HEK293 (cell line): ENCODE measurements around the gene MLLT3.

Experiments used
- CTCF ChIA-PET: fragments of 350-600 bp; formaldehyde crosslinking; extraction: SDS; loops from one replicate; lab custom pipeline; 2021; ENCODE audit warnings: antibody characterized with exemption; lab: Yijun Ruan, JAX
- POLR2A ChIA-PET: fragments of 300-600 bp; formaldehyde crosslinking; extraction: SDS; loops from one replicate; lab custom pipeline; 2020; ENCODE audit warnings: antibody characterized with exemption, inconsistent platforms; lab: Yijun Ruan, JAX
- H3K27ac ChIP-seq: fragments of 200-500 bp; sonication (Bioruptor generic); 2 replicates; pipeline ENCODE4 v1.5.1; 2014; ENCODE audit warnings: low read depth, low read length, control low read depth, inconsistent platforms; ENCODE audit errors: extremely low read depth
- H3K36me3 ChIP-seq, 2 experiments: fragments of 200-500 bp in 1 of 2; sonication (Bioruptor generic) in 1 of 2; 1 replicate in 1 of 2; 2 replicates in 1 of 2; pipeline ENCODE4 v1.5.1; 2014 to 2017; ENCODE audit warnings: inconsistent platforms in 2 of 2, low read length in 2 of 2; ENCODE audit not compliant: control insufficient read depth in 2 of 2, insufficient read depth in 1 of 2
- H3K4me1 ChIP-seq: fragments of 200-500 bp; sonication (Bioruptor generic); 2 replicates; pipeline ENCODE4 v1.5.1; 2014; ENCODE audit warnings: mild to moderate bottlenecking, low read length, inconsistent platforms; ENCODE audit not compliant: control insufficient read depth, insufficient read depth
- H3K4me3 ChIP-seq: 2 replicates; pipeline ENCODE4 v1.5.1; 2011; ENCODE audit warnings: low read depth, mild to moderate bottlenecking, control low read depth, low read length, moderate library complexity
- H3K9me3 ChIP-seq: fragments of 200-500 bp; sonication (Bioruptor generic); 2 replicates; pipeline ENCODE4 v1.5.1; 2014; ENCODE audit warnings: low read depth, low read length, inconsistent platforms; ENCODE audit not compliant: control insufficient read depth, insufficient read depth
- FEZF1 ChIP-seq: fragments of 450-650 bp; formaldehyde crosslinking; IDR thresholded peaks from 2 replicates; pipeline ENCODE4 v1.5.1; 2016; ENCODE audit warnings: missing biosample characterization, missing genetic modification characterization
- IKZF3 ChIP-seq: fragments of 450-650 bp; IDR thresholded peaks from 2 replicates; pipeline ENCODE4 v1.5.0; 2018; ENCODE audit warnings: missing biosample characterization, mild to moderate bottlenecking, missing genetic modification characterization, moderate library complexity
- MEIS1 ChIP-seq: sonication (generic); formaldehyde crosslinking; IDR thresholded peaks from 2 replicates; pipeline ENCODE4 v1.8.1; 2022; ENCODE audit warnings: missing genetic modification reagents, mild to moderate bottlenecking, borderline replicate concordance
- PRDM4 ChIP-seq: fragments of 450-650 bp; formaldehyde crosslinking; IDR thresholded peaks from 2 replicates; pipeline ENCODE4 v1.5.1; 2017; ENCODE audit warnings: missing biosample characterization, missing genetic modification characterization
- ZBTB26 ChIP-seq: fragments of 450-650 bp; formaldehyde crosslinking; optimal IDR thresholded peaks from 2 replicates; pipeline ENCODE3; 2016; ENCODE audit warnings: missing biosample characterization, mild to moderate bottlenecking, missing genetic modification characterization
- ZNF112 ChIP-seq: fragments of 450-650 bp; formaldehyde crosslinking; IDR thresholded peaks from 2 replicates; pipeline ENCODE4 v1.5.0; 2017; ENCODE audit warnings: missing biosample characterization, missing genetic modification characterization
- ZNF140 ChIP-seq: fragments of 450-650 bp; formaldehyde crosslinking; IDR thresholded peaks from 2 replicates; pipeline ENCODE4 v1.5.1; 2016; ENCODE audit warnings: missing biosample characterization, missing genetic modification characterization
- ZNF366 ChIP-seq: fragments of 450-650 bp; formaldehyde crosslinking; conservative IDR thresholded peaks from 2 replicates; pipeline ENCODE4 v1.5.1; 2016; ENCODE audit warnings: missing biosample characterization, missing genetic modification characterization
- ZNF473 ChIP-seq: fragments of 450-650 bp; formaldehyde crosslinking; IDR thresholded peaks from 2 replicates; pipeline ENCODE4 v1.5.1; 2017; ENCODE audit warnings: missing biosample characterization, missing genetic modification characterization
- ZNF549 ChIP-seq: fragments of 450-650 bp; IDR thresholded peaks from 2 replicates; pipeline ENCODE4 v1.5.1; 2018; ENCODE audit warnings: missing biosample characterization, missing genetic modification characterization, mild to moderate bottlenecking, inconsistent platforms, moderate library complexity
- ZNF560 ChIP-seq: fragments of 450-650 bp; formaldehyde crosslinking; IDR thresholded peaks from 2 replicates; pipeline ENCODE4 v1.5.1; 2017; ENCODE audit warnings: missing biosample characterization, missing genetic modification characterization, borderline replicate concordance
- ZNF639 ChIP-seq: fragments of 450-650 bp; formaldehyde crosslinking; IDR thresholded peaks from 2 replicates; pipeline ENCODE4 v1.5.1; 2016; ENCODE audit warnings: missing biosample characterization, missing genetic modification characterization
- ZNF660 ChIP-seq: fragments of 450-650 bp; IDR thresholded peaks from 2 replicates; pipeline ENCODE4 v1.5.1; 2018; ENCODE audit warnings: missing biosample characterization, mild to moderate bottlenecking, missing genetic modification characterization
- ZNF777 ChIP-seq: fragments of 450-650 bp; formaldehyde crosslinking; IDR thresholded peaks from 2 replicates; pipeline ENCODE4 v1.5.1; 2017; ENCODE audit warnings: missing biosample characterization, missing genetic modification characterization, borderline replicate concordance
- TF ChIP-seq, protein P1 (sequence below): fragments of 450-650 bp; formaldehyde crosslinking; IDR thresholded peaks from 2 replicates; pipeline ENCODE4 v1.5.1; 2016; ENCODE audit warnings: missing biosample characterization, missing genetic modification characterization
- TF ChIP-seq, protein P2 (sequence below): fragments of 450-650 bp; formaldehyde crosslinking; IDR thresholded peaks from 2 replicates; pipeline ENCODE4 v1.5.1; 2016; ENCODE audit warnings: missing biosample characterization, missing genetic modification characterization
- TF ChIP-seq, protein P3 (sequence below): fragments of 450-650 bp; formaldehyde crosslinking; IDR thresholded peaks from 2 replicates; pipeline ENCODE4 v1.5.1; 2016; ENCODE audit warnings: missing biosample characterization, missing genetic modification characterization, borderline replicate concordance

Gene MLLT3

GRCh38 chr9:20303066-20303465, 319.2 kb downstream of the MLLT3 start:
- H3K36me3 ChIP-seq: no peaks in the 10 kb centered on the region
- no peak overlapping the region for H3K27ac ChIP-seq
- POLR2A ChIA-PET: no interaction called here
- TF ChIP-seq MEIS1 (no peak), PRDM4 (no peak), ZNF639 (tag by site-specific recombination) (no peak), ZNF140 (tag by site-specific recombination) (no peak)
- TF ChIP-seq, all 188 proteins: peak for 0
- Histone ChIP-seq H3K4me3 (no peak overlapping the region), H3K9me3 (no peaks in the 10 kb centered on the region), H3K4me1 (no peaks in the 10 kb centered on the region)
- CTCF ChIA-PET: no interaction called here

GRCh38 chr9:20302197-20302596, 320.1 kb downstream of the MLLT3 start:
- Histone ChIP-seq H3K4me3 (no peak overlapping the region), H3K27ac (no peak overlapping the region), H3K4me1 (no peaks in the 10 kb centered on the region), H3K36me3 (no peaks in the 10 kb centered on the region), H3K9me3 (no peaks in the 10 kb centered on the region)
- ChIA-PET CTCF (no interaction called here), POLR2A (no interaction called here)
- TF ChIP-seq IKZF3: no peak
- TF ChIP-seq FEZF1 (tag by site-specific recombination): no peak
- TF ChIP-seq, protein P1, sequence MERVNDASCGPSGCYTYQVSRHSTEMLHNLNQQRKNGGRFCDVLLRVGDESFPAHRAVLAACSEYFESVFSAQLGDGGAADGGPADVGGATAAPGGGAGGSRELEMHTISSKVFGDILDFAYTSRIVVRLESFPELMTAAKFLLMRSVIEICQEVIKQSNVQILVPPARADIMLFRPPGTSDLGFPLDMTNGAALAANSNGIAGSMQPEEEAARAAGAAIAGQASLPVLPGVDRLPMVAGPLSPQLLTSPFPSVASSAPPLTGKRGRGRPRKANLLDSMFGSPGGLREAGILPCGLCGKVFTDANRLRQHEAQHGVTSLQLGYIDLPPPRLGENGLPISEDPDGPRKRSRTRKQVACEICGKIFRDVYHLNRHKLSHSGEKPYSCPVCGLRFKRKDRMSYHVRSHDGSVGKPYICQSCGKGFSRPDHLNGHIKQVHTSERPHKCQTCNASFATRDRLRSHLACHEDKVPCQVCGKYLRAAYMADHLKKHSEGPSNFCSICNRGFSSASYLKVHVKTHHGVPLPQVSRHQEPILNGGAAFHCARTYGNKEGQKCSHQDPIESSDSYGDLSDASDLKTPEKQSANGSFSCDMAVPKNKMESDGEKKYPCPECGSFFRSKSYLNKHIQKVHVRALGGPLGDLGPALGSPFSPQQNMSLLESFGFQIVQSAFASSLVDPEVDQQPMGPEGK: no peak

DNA sequence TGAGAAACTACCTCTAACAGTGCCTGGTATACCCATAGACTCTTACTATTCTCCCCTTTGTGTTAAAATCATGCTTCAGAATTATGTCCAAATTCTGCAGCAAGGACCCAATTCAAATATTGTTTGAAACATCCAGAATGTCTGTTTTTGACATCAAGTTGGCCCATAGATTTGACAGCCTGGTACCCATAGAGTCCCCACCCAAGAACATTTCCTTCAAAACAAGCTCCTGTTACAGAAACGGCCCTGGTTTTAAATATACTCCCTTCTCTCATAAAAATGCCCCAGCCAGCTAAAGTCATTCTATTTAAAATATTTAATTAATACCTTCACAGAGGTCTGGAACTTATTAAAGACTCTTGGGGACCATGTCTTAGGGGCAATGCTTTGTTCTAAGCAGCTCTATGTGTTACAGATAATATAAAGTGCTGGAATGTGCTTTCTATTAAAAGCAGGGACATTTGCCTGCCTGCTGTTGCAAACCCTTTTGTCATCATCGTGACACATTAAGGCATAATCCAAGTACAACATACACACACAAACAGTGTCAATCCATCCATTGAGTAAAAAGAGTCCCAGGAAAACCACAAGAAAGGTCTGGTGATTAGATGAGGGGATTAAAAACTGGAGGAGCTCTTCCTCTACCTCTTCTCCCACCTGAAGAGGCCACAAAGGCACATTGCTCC, 321.7 kb downstream of the MLLT3 start:
- H3K4me1 ChIP-seq: no peaks in the 10 kb centered on the region
- ChIA-PET CTCF (interaction anchor here (0.6 to 0.7 kb wide), 5 partner anchors 22 to 1086 kb away, joined by 3 read pairs; no protein-coding TSS in a partner anchor), POLR2A (no interaction called here)
- H3K9me3 ChIP-seq: no peaks in the 10 kb centered on the region
- no peaks in the 10 kb centered on the region for H3K36me3 ChIP-seq
- H3K27ac ChIP-seq: no peak overlapping the region
- no peak overlapping the region for H3K4me3 ChIP-seq
- TF ChIP-seq ZNF112 (tag by site-specific recombination): no peak
- TF ChIP-seq ZNF473 (tag by site-specific recombination): no peak
- TF ChIP-seq, protein P2, sequence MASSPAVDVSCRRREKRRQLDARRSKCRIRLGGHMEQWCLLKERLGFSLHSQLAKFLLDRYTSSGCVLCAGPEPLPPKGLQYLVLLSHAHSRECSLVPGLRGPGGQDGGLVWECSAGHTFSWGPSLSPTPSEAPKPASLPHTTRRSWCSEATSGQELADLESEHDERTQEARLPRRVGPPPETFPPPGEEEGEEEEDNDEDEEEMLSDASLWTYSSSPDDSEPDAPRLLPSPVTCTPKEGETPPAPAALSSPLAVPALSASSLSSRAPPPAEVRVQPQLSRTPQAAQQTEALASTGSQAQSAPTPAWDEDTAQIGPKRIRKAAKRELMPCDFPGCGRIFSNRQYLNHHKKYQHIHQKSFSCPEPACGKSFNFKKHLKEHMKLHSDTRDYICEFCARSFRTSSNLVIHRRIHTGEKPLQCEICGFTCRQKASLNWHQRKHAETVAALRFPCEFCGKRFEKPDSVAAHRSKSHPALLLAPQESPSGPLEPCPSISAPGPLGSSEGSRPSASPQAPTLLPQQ (tag by site-specific recombination): no peak
- TF ChIP-seq, protein P3, sequence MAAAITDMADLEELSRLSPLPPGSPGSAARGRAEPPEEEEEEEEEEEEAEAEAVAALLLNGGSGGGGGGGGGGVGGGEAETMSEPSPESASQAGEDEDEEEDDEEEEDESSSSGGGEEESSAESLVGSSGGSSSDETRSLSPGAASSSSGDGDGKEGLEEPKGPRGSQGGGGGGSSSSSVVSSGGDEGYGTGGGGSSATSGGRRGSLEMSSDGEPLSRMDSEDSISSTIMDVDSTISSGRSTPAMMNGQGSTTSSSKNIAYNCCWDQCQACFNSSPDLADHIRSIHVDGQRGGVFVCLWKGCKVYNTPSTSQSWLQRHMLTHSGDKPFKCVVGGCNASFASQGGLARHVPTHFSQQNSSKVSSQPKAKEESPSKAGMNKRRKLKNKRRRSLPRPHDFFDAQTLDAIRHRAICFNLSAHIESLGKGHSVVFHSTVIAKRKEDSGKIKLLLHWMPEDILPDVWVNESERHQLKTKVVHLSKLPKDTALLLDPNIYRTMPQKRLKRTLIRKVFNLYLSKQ (tag by site-specific recombination): no peak
- no peak for TF ChIP-seq ZNF560 (tag by site-specific recombination)
- no peak for TF ChIP-seq ZNF366 (tag by site-specific recombination)
- no peak for TF ChIP-seq ZNF549 (tag by site-specific recombination)
- no peak for TF ChIP-seq ZNF660 (tag by site-specific recombination)
- no peak for TF ChIP-seq ZBTB26 (tag by site-specific recombination)
- TF ChIP-seq ZNF777: no peak
- TF ChIP-seq, all 188 proteins: peak for 0
